Coronary artery (tissue), 2 donors: ENCODE data around the gene ITPK1.

Experiments used
- DNase-seq: peaks from one replicate; pipeline ENCODE4 v3.0.0-alpha.2; 2017; ENCODE audit warnings: low spot score
- H3K27ac ChIP-seq, 2 donors: fragments of 200-600 bp; sonication (generic); one replicate each; pipeline ENCODE4 v1.5.1; 2016 to 2019
- H3K4me3 ChIP-seq: fragments of 200-600 bp; sonication (generic); 2 replicates; pipeline ENCODE4 v1.5.1; 2016; ENCODE audit warnings: mild to moderate bottlenecking, moderate library complexity
- CTCF ChIP-seq: fragments of 200-600 bp; sonication (generic); IDR thresholded peaks from one replicate; pipeline ENCODE4 v1.5.1; 2019; ENCODE audit warnings: antibody characterized with exemption

ITPK1 gene

GRCh38 chr14:93032421-93032936 lies 83.2 kb downstream of the ITPK1 start:
- TF ChIP-seq CTCF = no peak
- peak overlapping the region in 1 of 2 donors; percentile 13 for H3K27ac ChIP-seq

DNA sequence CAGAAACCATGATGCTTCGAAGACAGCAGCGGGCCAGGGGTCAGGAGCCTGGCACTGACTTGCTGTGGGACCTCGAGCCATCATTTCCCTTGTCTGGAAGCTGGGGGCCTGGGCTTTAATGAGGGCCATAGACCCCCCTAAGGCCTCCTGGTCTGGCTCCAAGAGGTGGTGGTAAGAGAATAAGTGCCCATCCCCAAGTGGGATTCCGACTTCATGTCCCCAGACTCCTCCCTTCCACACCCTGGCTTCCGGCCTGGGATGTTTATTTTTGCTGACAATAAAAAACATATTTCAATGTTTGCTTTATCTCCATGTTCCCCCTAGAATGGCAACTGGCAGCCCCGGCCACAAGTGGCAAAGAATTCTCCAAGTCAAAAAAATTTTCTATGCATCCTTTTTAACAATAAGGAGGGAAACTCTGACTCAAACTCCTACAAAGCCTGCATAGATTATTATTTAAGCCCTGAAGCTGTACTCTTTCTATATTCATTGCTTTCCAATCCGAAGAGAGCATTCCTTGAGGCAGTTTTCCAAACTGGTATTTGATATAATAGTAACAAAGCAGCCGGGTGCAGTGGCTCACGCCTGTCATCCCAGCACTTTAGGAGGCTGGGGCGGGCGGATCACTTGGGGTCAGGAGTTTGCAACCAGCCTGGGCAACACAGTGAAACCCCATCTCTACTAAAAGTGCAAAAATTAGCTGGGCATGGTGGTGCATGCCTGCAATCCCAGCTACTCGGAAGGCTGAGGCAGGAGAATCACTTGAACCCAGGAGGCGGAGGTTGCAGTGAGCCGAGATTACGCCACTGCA lies 84.0 kb downstream of the ITPK1 start:
- no peak overlapping the region for H3K4me3 ChIP-seq
- H3K27ac ChIP-seq = no peak overlapping the region
- no peak for TF ChIP-seq CTCF
- DNase-seq = no peak

More at GRCh38 chr14:93032421-93032936, 83.2 kb downstream of the ITPK1 start:
- no peak for DNase-seq
- no peak overlapping the region for H3K4me3 ChIP-seq

GRCh38 chr14:93030761-93031160 lies 85.0 kb downstream of the ITPK1 start:
- no peak overlapping the region for H3K27ac ChIP-seq

GRCh38 chr14:93029911-93030508 lies 85.7 kb downstream of the ITPK1 start:
- H3K4me3 ChIP-seq = no peak overlapping the region
- no peak for DNase-seq
- no peak overlapping the region for H3K27ac ChIP-seq
- no peak for TF ChIP-seq CTCF

More at GRCh38 chr14:93030761-93031160, 85.0 kb downstream of the ITPK1 start:
- DNase-seq = no peak
- no peak for TF ChIP-seq CTCF
- H3K4me3 ChIP-seq = no peak overlapping the region

- DNase-seq = no peak
- Histone ChIP-seq H3K27ac (no peak overlapping the region), H3K4me3 (no peak overlapping the region)
- no peak for TF ChIP-seq CTCF
Observed at GRCh38 chr14:93029417-93029816, 86.3 kb downstream of the ITPK1 start.

- H3K27ac ChIP-seq = no peak overlapping the region
- H3K4me3 ChIP-seq = no peak overlapping the region
- no peak for DNase-seq
- no peak for TF ChIP-seq CTCF
Observed at GRCh38 chr14:93028724-93029076, 87.0 kb downstream of the ITPK1 start.
